CD14-positive monocyte (primary cell): ENCODE measurements around the gene SAA2. TPM values are rescaled to one million over a fixed set of nuclear protein-coding genes. Genes with fewer than 3 reads are reported as not detected.

ENCODE experiments used
- DNase-seq, 3 donors: peaks; one replicate each; pipeline ENCODE4 v3.0.0-alpha.2; 2011 to 2022
- H2AFZ ChIP-seq: 2 replicates; pipeline ENCODE4 v1.6.0; 2012; ENCODE audit warnings: mild to moderate bottlenecking, low read depth, low read length, inconsistent platforms; ENCODE audit not compliant: insufficient read depth, poor library complexity, severe bottlenecking
- H3K27ac ChIP-seq, 2 donors: 1 replicate in 1 of 2; 2 replicates in 1 of 2; pipeline ENCODE4 v1.5.1; 2012 to 2013; ENCODE audit warnings: low read length in 2 of 2, control low read depth in 1 of 2, inconsistent platforms in 1 of 2, low read depth in 1 of 2, mild to moderate bottlenecking in 1 of 2
- H3K27me3 ChIP-seq, 2 donors: one replicate each; pipeline versions ENCODE4 v1.6.0 to v1.6.1; 2011 to 2013; ENCODE audit warnings: low read length in 2 of 2; ENCODE audit not compliant: control insufficient read depth in 2 of 2, insufficient read depth in 2 of 2
- H3K36me3 ChIP-seq, 2 donors: replicated peaks in 1 of 2; 1 replicate in 1 of 2; 2 replicates in 1 of 2; pipeline versions ENCODE4 v1.5.1 to v1.6.1; 2012 to 2013; ENCODE audit warnings: low read length in 2 of 2, control low read depth in 1 of 2, inconsistent platforms in 1 of 2, mild to moderate bottlenecking in 1 of 2; ENCODE audit not compliant: insufficient read depth in 2 of 2, control insufficient read depth in 1 of 2
- H3K4me1 ChIP-seq, 2 donors: 1 replicate in 1 of 2; 2 replicates in 1 of 2; pipeline versions ENCODE4 v1.5.1 to v1.6.1; 2012 to 2013; ENCODE audit warnings: low read length in 2 of 2, control low read depth in 1 of 2, inconsistent platforms in 1 of 2, mild to moderate bottlenecking in 1 of 2, moderate library complexity in 1 of 2; ENCODE audit not compliant: insufficient read depth in 2 of 2, control insufficient read depth in 1 of 2
- H3K4me2 ChIP-seq: replicated peaks from 2 replicates; pipeline ENCODE3; 2012; ENCODE audit warnings: low read length, moderate library complexity, mild to moderate bottlenecking; ENCODE audit not compliant: poor library complexity, severe bottlenecking; ENCODE audit errors: extremely low read depth
- H3K4me3 ChIP-seq, 3 experiments: fragments of 200-600 bp in 1 of 3; sonication (generic) in 1 of 3; replicated peaks in 1 of 3; 1 replicate in 2 of 3; 2 replicates in 1 of 3; pipeline ENCODE4 v1.5.1; 2011 to 2013; ENCODE audit warnings: low read length in 3 of 3, mild to moderate bottlenecking in 3 of 3, control low read depth in 2 of 3, low read depth in 2 of 3, inconsistent platforms in 1 of 3, moderate library complexity in 1 of 3
- H3K79me2 ChIP-seq: 2 replicates; pipeline ENCODE4 v1.6.0; 2012; ENCODE audit warnings: mild to moderate bottlenecking, control low read depth, inconsistent platforms, low read length, moderate library complexity; ENCODE audit not compliant: insufficient read depth
- H3K9ac ChIP-seq: 2 replicates; pipeline ENCODE4 v1.6.0; 2017; ENCODE audit warnings: low read length, mild to moderate bottlenecking; ENCODE audit not compliant: insufficient read depth, poor library complexity, severe bottlenecking
- H3K9me3 ChIP-seq, 2 donors: replicated peaks in 1 of 2; 1 replicate in 1 of 2; 2 replicates in 1 of 2; pipeline versions ENCODE4 v1.5.1 to v1.6.1; 2012 to 2013; ENCODE audit warnings: low read length in 2 of 2, control low read depth in 1 of 2; ENCODE audit not compliant: control insufficient read depth in 1 of 2, insufficient read depth in 1 of 2
- H4K20me1 ChIP-seq: 2 replicates; pipeline ENCODE4 v1.6.0; 2012; ENCODE audit warnings: mild to moderate bottlenecking, low read length, control low read depth, moderate library complexity; ENCODE audit not compliant: insufficient read depth
- H3K27ac Mint-ChIP-seq, 7 donors: one replicate each; pipeline ENCODE4 v1.8.0; 2020; ENCODE audit warnings: mild to moderate bottlenecking in 7 of 7, mixed read lengths in 7 of 7, moderate library complexity in 6 of 7, inconsistent platforms in 2 of 7
- H3K27me3 Mint-ChIP-seq, 3 donors: one replicate each; pipeline ENCODE4 v1.8.0; 2021 to 2022; ENCODE audit warnings: low read depth in 3 of 3, mild to moderate bottlenecking in 3 of 3, mixed read lengths in 3 of 3, moderate library complexity in 3 of 3, inconsistent platforms in 1 of 3
- H3K36me3 Mint-ChIP-seq, 2 donors: one replicate each; pipeline ENCODE4 v1.8.0; 2020; ENCODE audit warnings: mixed read lengths in 2 of 2, inconsistent platforms in 1 of 2, mild to moderate bottlenecking in 1 of 2
- H3K4me1 Mint-ChIP-seq: one replicate; pipeline ENCODE4 v1.8.0; 2020; ENCODE audit warnings: mild to moderate bottlenecking, mixed read lengths
- H3K4me3 Mint-ChIP-seq, 2 donors: one replicate each; pipeline ENCODE4 v1.8.0; 2020; ENCODE audit warnings: mild to moderate bottlenecking in 2 of 2, mixed read lengths in 2 of 2, moderate library complexity in 1 of 2
- H3K9me3 Mint-ChIP-seq, 7 donors: one replicate each; pipeline ENCODE4 v1.8.0; 2020 to 2022; ENCODE audit warnings: mixed read lengths in 7 of 7, mild to moderate bottlenecking in 6 of 7, moderate library complexity in 6 of 7, inconsistent platforms in 2 of 7
- CTCF ChIP-seq: fragments of 200-600 bp; IDR thresholded peaks from one replicate; pipeline ENCODE4 v1.8.0; 2022; ENCODE audit warnings: antibody characterized with exemption, mild to moderate bottlenecking
- WGBS: methylation state at CpG from one replicate; pipeline ENCODE4 v1.1.5; 2013; ENCODE audit warnings: missing lambda C conversion rate; ENCODE audit not compliant: insufficient coverage; 5-methylcytosine and 5-hydroxymethylcytosine counted together
- intact Hi-C, 2 donors: fragments of 100-400 bp; cut with micrococcal nuclease; formaldehyde crosslinking; loops; one replicate each; pipeline versions ENCODE4 v1.15.0 to v1.15.1; 2023
- polyA plus RNA-seq, 3 donors: library from polyadenylated mRNA; depleted of rRNA in 1 of 3; unstranded in 2 of 3; stranded (reverse) in 1 of 3; fragments of 300-500 nt in 2 of 3; fragments of >200 nt in 1 of 3; fragmentation: Illumina TruSeq in 2 of 3; gene quantifications; 1 replicate in 2 of 3; 2 replicates in 1 of 3; pipeline ENCODE4 v1.2.3, GENCODE V29; 2012 to 2021

The SAA2 gene
- polyA plus RNA-seq, 3 donors = not detected

- no peak for TF ChIP-seq CTCF
- Histone ChIP-seq H3K27me3 (peaks cover 25 to 26% of the 10 kb centered on the region in 2 donors), H3K36me3 (no peaks in the 10 kb centered on the region), H3K9ac (no peak overlapping the region), H3K79me2 (no peaks in the 10 kb centered on the region), H3K4me1 (no peaks in the 10 kb centered on the region), H3K9me3 (no peaks in the 10 kb centered on the region), H3K4me2 (no peak overlapping the region), H4K20me1 (no peaks in the 10 kb centered on the region), H3K4me3 (no peak overlapping the region), H3K27ac (no peak overlapping the region), H2AFZ (no peak overlapping the region)
- peaks cover 37 to 62% (median 41%) of the 10 kb centered on the region in 3 donors for H3K27me3 Mint-ChIP-seq
- no peak for DNase-seq
- peaks cover 3% of the 10 kb centered on the region for H3K4me1 Mint-ChIP-seq
- peak overlapping the region in 1 of 7 donors; percentile 12 for H3K27ac Mint-ChIP-seq
- peak overlapping the region in 1 of 2 donors; percentile 57 for H3K4me3 Mint-ChIP-seq
- intact Hi-C loops = no loop called here
- H3K9me3 Mint-ChIP-seq = peaks cover 0 to 8% (median 0%) of the 10 kb centered on the region in 7 donors
- WGBS = 23% methylated on average over 24 of the region's 33 CpGs
- no peaks in the 10 kb centered on the region for H3K36me3 Mint-ChIP-seq
Observed at GRCh38 chr11:18209058-18209457, 39.4 kb downstream of the SAA2 start.

GRCh38 chr11:18204771-18205170 is 43.7 kb downstream of the SAA2 start:
- no peak overlapping the region for H3K4me3 Mint-ChIP-seq
- Histone ChIP-seq H3K27me3 (peaks cover 17 to 21% of the 10 kb centered on the region in 2 donors), H3K36me3 (no peaks in the 10 kb centered on the region), H4K20me1 (no peaks in the 10 kb centered on the region), H3K9me3 (no peaks in the 10 kb centered on the region), H3K4me3 (no peak overlapping the region), H2AFZ (no peak overlapping the region), H3K9ac (no peak overlapping the region), H3K4me1 (no peaks in the 10 kb centered on the region), H3K27ac (no peak overlapping the region), H3K4me2 (no peak overlapping the region), H3K79me2 (no peaks in the 10 kb centered on the region)
- peaks cover 31 to 57% (median 32%) of the 10 kb centered on the region in 3 donors for H3K27me3 Mint-ChIP-seq
- TF ChIP-seq CTCF = no peak
- H3K9me3 Mint-ChIP-seq = peaks cover 0 to 8% (median 0%) of the 10 kb centered on the region in 7 donors
- intact Hi-C loops = no loop called here
- no peak for DNase-seq
- H3K27ac Mint-ChIP-seq = no peak overlapping the region
- no peaks in the 10 kb centered on the region for H3K36me3 Mint-ChIP-seq
- peaks cover 6% of the 10 kb centered on the region for H3K4me1 Mint-ChIP-seq
